Ovary (tissue), 3 donors: ENCODE results near the gene POR.
"Not testable (repeated sequence)": the region's sequence is repeated elsewhere in the genome, so short reads cannot be mapped to it uniquely, and the experiment has no call there.

ENCODE experiments used
- CTCF ChIP-seq, 3 donors: fragments of 450-650 bp in 2 of 3; fragments of 200-600 bp in 1 of 3; IDR thresholded peaks; one replicate each; pipeline versions ENCODE4 v1.5.1 to v1.8.0; 2016 to 2022; ENCODE audit warnings: antibody characterized with exemption in 3 of 3, mild to moderate bottlenecking in 1 of 3
- EP300 ChIP-seq: sonication (generic); formaldehyde crosslinking; IDR thresholded peaks from one replicate; pipeline ENCODE4 v1.6.1; 2017; ENCODE audit warnings: antibody characterized with exemption
- POLR2A ChIP-seq: fragments of 450-650 bp; IDR thresholded peaks from one replicate; pipeline ENCODE4 v1.6.1; 2017; ENCODE audit warnings: antibody characterized with exemption, mild to moderate bottlenecking, moderate library complexity
- donor health status: DM: no; HTN: no; CAD: no.

GRCh38 chr7:75874180-75874579, 40.8 kb upstream of the POR start:
- TF ChIP-seq CTCF (IDR thresholded peaks at IDR 0.05); EP300; POLR2A: not testable (repeated sequence)
